ENCODE results near the gene STAT5B. TPM values are rescaled to one million over a fixed set of nuclear protein-coding genes. Genes with fewer than 3 reads are reported as not detected.

STAT5B gene
- total RNA-seq, 4 donors from 2014 or later: 72.1 to 187 (median 144) TPM

- no peak overlapping the region for H3K27ac ChIP-seq
- intact Hi-C loops (cut with DNase I; ENCODE audit: low total_unique reads): no loop called here
Measured at GRCh38 chr17:42285346-42286050, 9.3 kb upstream of the STAT5B start.

GRCh38 chr17:42284566-42284965 lies 8.4 kb upstream of the STAT5B start:
- Histone ChIP-seq H3K4me3 (no peak overlapping the region), H3K27ac (no peak overlapping the region), H3K4me1 (peaks cover 6 to 7% of the 10 kb centered on the region in 2 donors), H3K27me3 (no peaks in the 10 kb centered on the region), H3K36me3 (no peaks in the 10 kb centered on the region), H3K9me3 (no peaks in the 10 kb centered on the region)
- intact Hi-C loops (cut with DNase I; ENCODE audit: low total_unique reads): no loop called here
- TF ChIP-seq CTCF (IDR thresholded peaks at IDR 0.05) (no peak), POLR2A (IDR thresholded peaks at IDR 0.05) (no peak)
- DNase-seq: peak in 1 of 2 donors; percentile 11

More at GRCh38 chr17:42285346-42286050, 9.3 kb upstream of the STAT5B start:
- H3K4me3 ChIP-seq: no peak overlapping the region
- H3K36me3 ChIP-seq: no peaks in the 10 kb centered on the region
- H3K9me3 ChIP-seq: no peaks in the 10 kb centered on the region
- no peak for TF ChIP-seq CTCF (IDR thresholded peaks at IDR 0.05)
- TF ChIP-seq POLR2A (IDR thresholded peaks at IDR 0.05): no peak
- H3K27me3 ChIP-seq: no peaks in the 10 kb centered on the region
- peak in 1 of 2 donors; percentile 10 for DNase-seq
- peaks cover 6 to 7% of the 10 kb centered on the region in 2 donors for H3K4me1 ChIP-seq

- Histone ChIP-seq H3K36me3 (no peaks in the 10 kb centered on the region), H3K4me3 (no peak overlapping the region), H3K27me3 (no peaks in the 10 kb centered on the region), H3K27ac (no peak overlapping the region), H3K4me1 (peaks cover 6 to 7% of the 10 kb centered on the region in 2 donors), H3K9me3 (no peaks in the 10 kb centered on the region)
- DNase-seq: no peak
- intact Hi-C loops (cut with DNase I; ENCODE audit: low total_unique reads): no loop called here
- no peak for TF ChIP-seq POLR2A (IDR thresholded peaks at IDR 0.05)
- no peak for TF ChIP-seq CTCF (IDR thresholded peaks at IDR 0.05)
Measured at GRCh38 chr17:42284024-42284369, 7.8 kb upstream of the STAT5B start.

- Histone ChIP-seq H3K27ac (no peak overlapping the region), H3K9me3 (no peaks in the 10 kb centered on the region), H3K27me3 (no peaks in the 10 kb centered on the region), H3K4me3 (no peak overlapping the region), H3K36me3 (no peaks in the 10 kb centered on the region), H3K4me1 (peaks cover 6 to 7% of the 10 kb centered on the region in 2 donors)
- TF ChIP-seq POLR2A (IDR thresholded peaks at IDR 0.05) (no peak), CTCF (IDR thresholded peaks at IDR 0.05) (no peak)
- intact Hi-C loops (cut with DNase I; ENCODE audit: low total_unique reads): no loop called here
- peak in 1 of 2 donors; percentile 7 for DNase-seq
Measured at GRCh38 chr17:42283241-42284023, 7.2 kb upstream of the STAT5B start.

GRCh38 chr17:42282478-42283080 lies 6.4 kb upstream of the STAT5B start:
- Histone ChIP-seq H3K36me3 (no peaks in the 10 kb centered on the region), H3K9me3 (no peaks in the 10 kb centered on the region), H3K27me3 (no peaks in the 10 kb centered on the region), H3K27ac (no peak overlapping the region), H3K4me3 (no peak overlapping the region), H3K4me1 (peaks cover 6 to 7% of the 10 kb centered on the region in 2 donors)
- TF ChIP-seq POLR2A (IDR thresholded peaks at IDR 0.05) (no peak), CTCF (IDR thresholded peaks at IDR 0.05) (no peak)
- intact Hi-C loops (cut with DNase I; ENCODE audit: low total_unique reads): no loop called here
- DNase-seq: no peak
